ENCODE results near the gene PRICKLE2. TPM values are rescaled to one million over a fixed set of nuclear protein-coding genes. Genes with fewer than 3 reads are reported as not detected.
A peak's percentile ranks its signal among the peaks of the same experiment; 100 is the strongest.

The PRICKLE2 gene
- total and polyA plus RNA-seq, 8 donors = 34.3 to 48.2 (median 41.9) TPM

- H3K4me3 ChIP-seq = no peak overlapping the region
- intact Hi-C loops (cut with DNase I) = no loop called here
- no peaks in the 10 kb centered on the region for H3K27me3 ChIP-seq
- H3K4me1 ChIP-seq = peaks cover 0 to 3% of the 10 kb centered on the region in 2 donors
- H3K36me3 ChIP-seq = peaks cover 0 to 20% of the 10 kb centered on the region in 2 donors
- ATAC-seq = peak; percentile 13
- no peaks in the 10 kb centered on the region for H3K9me3 ChIP-seq
- H3K27ac ChIP-seq = peak overlapping the region; percentile 4 to 11
- TF ChIP-seq CTCF (IDR thresholded peaks at IDR 0.05) = no peak
- no peak for DNase-seq
Observed at GRCh38 chr3:64161481-64161952, 63.7 kb downstream of the PRICKLE2 start.

- H3K9me3 ChIP-seq = no peaks in the 10 kb centered on the region
- H3K27ac ChIP-seq = no peak overlapping the region
- DNase-seq (no peak), ATAC-seq (no peak)
- no peak overlapping the region for H3K4me3 ChIP-seq
- intact Hi-C loops (cut with DNase I) = no loop called here
- H3K4me1 ChIP-seq = peaks cover 0 to 3% of the 10 kb centered on the region in 2 donors
- peaks cover 0 to 29% of the 10 kb centered on the region in 2 donors for H3K36me3 ChIP-seq
- H3K27me3 ChIP-seq = no peaks in the 10 kb centered on the region
- no peak for TF ChIP-seq CTCF (IDR thresholded peaks at IDR 0.05)
Observed at GRCh38 chr3:64160000-64160695, 65.1 kb downstream of the PRICKLE2 start.

GRCh38 chr3:64158334-64158733, 66.9 kb downstream of the PRICKLE2 start:
- H3K27me3 ChIP-seq = no peaks in the 10 kb centered on the region
- DNase-seq (no peak), ATAC-seq (no peak)
- H3K36me3 ChIP-seq = peaks cover 0 to 29% of the 10 kb centered on the region in 2 donors
- no peak for TF ChIP-seq CTCF (IDR thresholded peaks at IDR 0.05)
- no peaks in the 10 kb centered on the region for H3K9me3 ChIP-seq
- intact Hi-C loops (cut with DNase I) = no loop called here
- H3K27ac ChIP-seq = no peak overlapping the region
- no peak overlapping the region for H3K4me3 ChIP-seq
- peaks cover 0 to 3% of the 10 kb centered on the region in 2 donors for H3K4me1 ChIP-seq

- peak; percentile 66 for ATAC-seq
- peak in 2 of 4 donors; percentile 59 to 68 for DNase-seq
- peaks cover 0 to 3% of the 10 kb centered on the region in 2 donors for H3K4me1 ChIP-seq
- no peak overlapping the region for H3K27ac ChIP-seq
- H3K36me3 ChIP-seq = peaks cover 0 to 38% of the 10 kb centered on the region in 2 donors
- H3K4me3 ChIP-seq = no peak overlapping the region
- intact Hi-C loops (cut with DNase I) = no loop called here
- no peaks in the 10 kb centered on the region for H3K9me3 ChIP-seq
- TF ChIP-seq CTCF (IDR thresholded peaks at IDR 0.05) = no peak
- no peaks in the 10 kb centered on the region for H3K27me3 ChIP-seq
Observed at GRCh38 chr3:64157150-64158035, 67.9 kb downstream of the PRICKLE2 start.

- Histone ChIP-seq H3K27me3 (no peaks in the 10 kb centered on the region), H3K4me1 (peaks cover 9 to 14% of the 10 kb centered on the region in 2 donors), H3K36me3 (peaks cover 0 to 36% of the 10 kb centered on the region in 2 donors), H3K9me3 (no peaks in the 10 kb centered on the region), H3K27ac (no peak overlapping the region), H3K4me3 (no peak overlapping the region)
- intact Hi-C loops (cut with DNase I) = no loop called here
- ATAC-seq (no peak), DNase-seq (no peak)
- no peak for TF ChIP-seq CTCF (IDR thresholded peaks at IDR 0.05)
Observed at GRCh38 chr3:64155328-64155727, 69.9 kb downstream of the PRICKLE2 start.

Data from left lung (tissue), 10 donors.